CD14-positive monocyte (primary cell): Measurements from ENCODE around the gene ACBD6. TPM values are rescaled to one million over a fixed set of nuclear protein-coding genes. Genes with fewer than 3 reads are reported as not detected.

Experiments used
- DNase-seq, 3 donors: peaks; one replicate each; pipeline ENCODE4 v3.0.0-alpha.2; 2011 to 2022
- H2AFZ ChIP-seq: 2 replicates; pipeline ENCODE4 v1.6.0; 2012; ENCODE audit warnings: mild to moderate bottlenecking, low read depth, low read length, inconsistent platforms; ENCODE audit not compliant: insufficient read depth, poor library complexity, severe bottlenecking
- H3K27ac ChIP-seq, 2 donors: 1 replicate in 1 of 2; 2 replicates in 1 of 2; pipeline ENCODE4 v1.5.1; 2012 to 2013; ENCODE audit warnings: low read length in 2 of 2, control low read depth in 1 of 2, inconsistent platforms in 1 of 2, low read depth in 1 of 2, mild to moderate bottlenecking in 1 of 2
- H3K27me3 ChIP-seq, 2 donors: one replicate each; pipeline versions ENCODE4 v1.6.0 to v1.6.1; 2011 to 2013; ENCODE audit warnings: low read length in 2 of 2; ENCODE audit not compliant: control insufficient read depth in 2 of 2, insufficient read depth in 2 of 2
- H3K36me3 ChIP-seq, 2 donors: replicated peaks in 1 of 2; 1 replicate in 1 of 2; 2 replicates in 1 of 2; pipeline versions ENCODE4 v1.5.1 to v1.6.1; 2012 to 2013; ENCODE audit warnings: low read length in 2 of 2, control low read depth in 1 of 2, inconsistent platforms in 1 of 2, mild to moderate bottlenecking in 1 of 2; ENCODE audit not compliant: insufficient read depth in 2 of 2, control insufficient read depth in 1 of 2
- H3K4me1 ChIP-seq, 2 donors: 1 replicate in 1 of 2; 2 replicates in 1 of 2; pipeline versions ENCODE4 v1.5.1 to v1.6.1; 2012 to 2013; ENCODE audit warnings: low read length in 2 of 2, control low read depth in 1 of 2, inconsistent platforms in 1 of 2, mild to moderate bottlenecking in 1 of 2, moderate library complexity in 1 of 2; ENCODE audit not compliant: insufficient read depth in 2 of 2, control insufficient read depth in 1 of 2
- H3K4me2 ChIP-seq: replicated peaks from 2 replicates; pipeline ENCODE3; 2012; ENCODE audit warnings: low read length, moderate library complexity, mild to moderate bottlenecking; ENCODE audit not compliant: poor library complexity, severe bottlenecking; ENCODE audit errors: extremely low read depth
- H3K4me3 ChIP-seq, 3 experiments: fragments of 200-600 bp in 1 of 3; sonication (generic) in 1 of 3; replicated peaks in 1 of 3; 1 replicate in 2 of 3; 2 replicates in 1 of 3; pipeline ENCODE4 v1.5.1; 2011 to 2013; ENCODE audit warnings: low read length in 3 of 3, mild to moderate bottlenecking in 3 of 3, control low read depth in 2 of 3, low read depth in 2 of 3, inconsistent platforms in 1 of 3, moderate library complexity in 1 of 3
- H3K79me2 ChIP-seq: 2 replicates; pipeline ENCODE4 v1.6.0; 2012; ENCODE audit warnings: mild to moderate bottlenecking, control low read depth, inconsistent platforms, low read length, moderate library complexity; ENCODE audit not compliant: insufficient read depth
- H3K9ac ChIP-seq: 2 replicates; pipeline ENCODE4 v1.6.0; 2017; ENCODE audit warnings: low read length, mild to moderate bottlenecking; ENCODE audit not compliant: insufficient read depth, poor library complexity, severe bottlenecking
- H3K9me3 ChIP-seq, 2 donors: replicated peaks in 1 of 2; 1 replicate in 1 of 2; 2 replicates in 1 of 2; pipeline versions ENCODE4 v1.5.1 to v1.6.1; 2012 to 2013; ENCODE audit warnings: low read length in 2 of 2, control low read depth in 1 of 2; ENCODE audit not compliant: control insufficient read depth in 1 of 2, insufficient read depth in 1 of 2
- H4K20me1 ChIP-seq: 2 replicates; pipeline ENCODE4 v1.6.0; 2012; ENCODE audit warnings: mild to moderate bottlenecking, low read length, control low read depth, moderate library complexity; ENCODE audit not compliant: insufficient read depth
- H3K27ac Mint-ChIP-seq, 7 donors: one replicate each; pipeline ENCODE4 v1.8.0; 2020; ENCODE audit warnings: mild to moderate bottlenecking in 7 of 7, mixed read lengths in 7 of 7, moderate library complexity in 6 of 7, inconsistent platforms in 2 of 7
- H3K27me3 Mint-ChIP-seq, 3 donors: one replicate each; pipeline ENCODE4 v1.8.0; 2021 to 2022; ENCODE audit warnings: low read depth in 3 of 3, mild to moderate bottlenecking in 3 of 3, mixed read lengths in 3 of 3, moderate library complexity in 3 of 3, inconsistent platforms in 1 of 3
- H3K36me3 Mint-ChIP-seq, 2 donors: one replicate each; pipeline ENCODE4 v1.8.0; 2020; ENCODE audit warnings: mixed read lengths in 2 of 2, inconsistent platforms in 1 of 2, mild to moderate bottlenecking in 1 of 2
- H3K4me1 Mint-ChIP-seq: one replicate; pipeline ENCODE4 v1.8.0; 2020; ENCODE audit warnings: mild to moderate bottlenecking, mixed read lengths
- H3K4me3 Mint-ChIP-seq, 2 donors: one replicate each; pipeline ENCODE4 v1.8.0; 2020; ENCODE audit warnings: mild to moderate bottlenecking in 2 of 2, mixed read lengths in 2 of 2, moderate library complexity in 1 of 2
- H3K9me3 Mint-ChIP-seq, 7 donors: one replicate each; pipeline ENCODE4 v1.8.0; 2020 to 2022; ENCODE audit warnings: mixed read lengths in 7 of 7, mild to moderate bottlenecking in 6 of 7, moderate library complexity in 6 of 7, inconsistent platforms in 2 of 7
- WGBS: methylation state at CpG from one replicate; pipeline ENCODE4 v1.1.5; 2013; ENCODE audit warnings: missing lambda C conversion rate; ENCODE audit not compliant: insufficient coverage; 5-methylcytosine and 5-hydroxymethylcytosine counted together
- intact Hi-C, 2 donors: fragments of 100-400 bp; cut with micrococcal nuclease; formaldehyde crosslinking; loops; one replicate each; pipeline versions ENCODE4 v1.15.0 to v1.15.1; 2023
- polyA plus RNA-seq, 3 donors: library from polyadenylated mRNA; depleted of rRNA in 1 of 3; unstranded in 2 of 3; stranded (reverse) in 1 of 3; fragments of 300-500 nt in 2 of 3; fragments of >200 nt in 1 of 3; fragmentation: Illumina TruSeq in 2 of 3; gene quantifications; 1 replicate in 2 of 3; 2 replicates in 1 of 3; pipeline ENCODE4 v1.2.3, GENCODE V29; 2012 to 2021
- TF ChIP-seq, protein P1 (sequence below): fragments of 200-600 bp; IDR thresholded peaks from one replicate; pipeline ENCODE4 v1.8.0; 2022; ENCODE audit warnings: antibody characterized with exemption, mild to moderate bottlenecking

The ACBD6 gene
- polyA plus RNA-seq, 3 donors, result 19.3 to 35.3 (median 19.7) TPM

DNA sequence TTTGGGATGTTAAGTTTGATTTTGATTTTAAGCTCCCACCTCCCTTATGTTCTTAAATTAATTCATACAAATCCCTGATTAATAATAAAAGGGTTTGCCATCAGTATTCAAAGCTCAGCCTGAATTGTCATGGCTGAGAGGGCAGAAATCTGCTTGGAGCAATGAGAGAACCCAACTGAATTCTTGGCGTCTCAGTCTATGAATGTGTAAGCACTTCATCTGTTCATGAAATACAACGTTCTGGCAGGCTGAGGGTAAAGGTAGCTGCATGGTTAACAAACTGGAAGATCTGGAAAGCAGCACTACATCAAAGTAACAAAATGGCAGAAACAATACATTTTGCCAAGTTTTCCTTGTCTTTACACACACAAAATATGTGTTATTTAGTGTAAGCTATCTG is 95.3 kb downstream of the ACBD6 start:
- no peak overlapping the region for H3K4me2 ChIP-seq
- H3K27me3 ChIP-seq, result no peaks in the 10 kb centered on the region
- no peak overlapping the region for H2AFZ ChIP-seq
- WGBS, result 90% methylated on average over 2 of the region's 2 CpGs
- no peak overlapping the region for H3K4me3 Mint-ChIP-seq
- H3K36me3 ChIP-seq, result peaks cover 0 to under 1% of the 10 kb centered on the region in 2 donors
- H3K4me1 Mint-ChIP-seq, result peaks cover 20% of the 10 kb centered on the region
- no peak for DNase-seq
- H3K79me2 ChIP-seq, result no peaks in the 10 kb centered on the region
- no peak overlapping the region for H3K27ac Mint-ChIP-seq
- H3K4me3 ChIP-seq, result no peak overlapping the region
- H3K9me3 ChIP-seq, result no peaks in the 10 kb centered on the region
- no peak overlapping the region for H3K9ac ChIP-seq
- H3K4me1 ChIP-seq, result peaks cover 11 to 19% of the 10 kb centered on the region in 2 donors
- H3K9me3 Mint-ChIP-seq, result peaks cover 0 to 4% (median 0%) of the 10 kb centered on the region in 7 donors
- no peak overlapping the region for H3K27ac ChIP-seq
- intact Hi-C loops, result loop anchor here in 1 of 2 donors (10.0 kb wide), 1 partner anchor 132 kb away; no protein-coding TSS in a partner anchor
- H3K27me3 Mint-ChIP-seq, result no peaks in the 10 kb centered on the region
- TF ChIP-seq, protein P1, sequence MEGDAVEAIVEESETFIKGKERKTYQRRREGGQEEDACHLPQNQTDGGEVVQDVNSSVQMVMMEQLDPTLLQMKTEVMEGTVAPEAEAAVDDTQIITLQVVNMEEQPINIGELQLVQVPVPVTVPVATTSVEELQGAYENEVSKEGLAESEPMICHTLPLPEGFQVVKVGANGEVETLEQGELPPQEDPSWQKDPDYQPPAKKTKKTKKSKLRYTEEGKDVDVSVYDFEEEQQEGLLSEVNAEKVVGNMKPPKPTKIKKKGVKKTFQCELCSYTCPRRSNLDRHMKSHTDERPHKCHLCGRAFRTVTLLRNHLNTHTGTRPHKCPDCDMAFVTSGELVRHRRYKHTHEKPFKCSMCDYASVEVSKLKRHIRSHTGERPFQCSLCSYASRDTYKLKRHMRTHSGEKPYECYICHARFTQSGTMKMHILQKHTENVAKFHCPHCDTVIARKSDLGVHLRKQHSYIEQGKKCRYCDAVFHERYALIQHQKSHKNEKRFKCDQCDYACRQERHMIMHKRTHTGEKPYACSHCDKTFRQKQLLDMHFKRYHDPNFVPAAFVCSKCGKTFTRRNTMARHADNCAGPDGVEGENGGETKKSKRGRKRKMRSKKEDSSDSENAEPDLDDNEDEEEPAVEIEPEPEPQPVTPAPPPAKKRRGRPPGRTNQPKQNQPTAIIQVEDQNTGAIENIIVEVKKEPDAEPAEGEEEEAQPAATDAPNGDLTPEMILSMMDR, result no peak
- no peaks in the 10 kb centered on the region for H4K20me1 ChIP-seq
- H3K36me3 Mint-ChIP-seq, result peaks cover 14 to 17% of the 10 kb centered on the region in 2 donors

DNA sequence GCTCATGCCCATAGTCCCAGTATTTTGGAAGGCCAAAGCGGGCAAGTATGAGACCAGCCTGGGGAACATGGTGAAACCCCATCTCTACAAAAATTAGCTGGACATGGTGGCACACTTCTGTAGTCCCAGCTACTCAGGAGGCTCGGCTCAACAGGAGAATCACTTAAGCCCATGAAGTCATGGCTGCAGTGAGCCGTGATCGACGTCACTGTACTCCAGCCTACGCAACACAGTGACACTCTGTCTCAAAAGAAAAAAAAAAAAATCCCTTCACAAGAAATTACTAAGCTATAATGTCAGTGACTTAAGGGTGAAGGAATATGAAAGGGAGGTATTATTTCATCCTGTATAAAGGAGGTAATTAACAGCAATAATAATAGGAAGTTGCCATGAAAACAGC is 99.8 kb downstream of the ACBD6 start:
- Histone ChIP-seq H3K36me3 (no peaks in the 10 kb centered on the region), H2AFZ (peak overlapping the region; percentile 21), H3K9me3 (no peaks in the 10 kb centered on the region), H3K27ac (peak overlapping the region; percentile 85 to 90), H3K79me2 (no peaks in the 10 kb centered on the region), H3K9ac (peak overlapping the region; percentile 23), H3K4me1 (peaks cover 26 to 44% of the 10 kb centered on the region in 2 donors), H3K27me3 (no peaks in the 10 kb centered on the region), H3K4me3 (peak overlapping the region in 1 of 3 experiments; percentile 33), H3K4me2 (peak overlapping the region; percentile 47), H4K20me1 (no peaks in the 10 kb centered on the region)
- TF ChIP-seq, protein P1, result no peak
- intact Hi-C loops, result loop anchor here in 1 of 2 donors (10.0 kb wide), 1 partner anchor 128 kb away; no protein-coding TSS in a partner anchor
- Mint-ChIP-seq H3K9me3 (no peaks in the 10 kb centered on the region), H3K4me3 (peak overlapping the region in 1 of 2 donors; percentile 31), H3K36me3 (peaks cover 5 to 9% of the 10 kb centered on the region in 2 donors), H3K4me1 (peaks cover 33% of the 10 kb centered on the region), H3K27me3 (no peaks in the 10 kb centered on the region), H3K27ac (peak overlapping the region; percentile 90 to 97 (median 94))
- DNase-seq, result peak; percentile 52 to 72 (median 60)
- 21% methylated on average over 2 of the region's 6 CpGs for WGBS
